BE2C (cell line): ENCODE results near the gene SLC35F3.
"Not testable (repeated sequence)": the region's sequence is repeated elsewhere in the genome, so short reads cannot be mapped to it uniquely, and the experiment has no call there.

Experiments used
- DNase-seq: peaks from one replicate; pipeline ENCODE4 v3.0.0-alpha.2; 2020
- H3K27me3 ChIP-seq: fragments of 250-450 bp; sonication (Bioruptor Pico); 2 replicates; pipeline ENCODE4 v1.5.1; 2020; ENCODE audit warnings: mild to moderate bottlenecking
- H3K36me3 ChIP-seq: fragments of 250-450 bp; sonication (Bioruptor Pico); 2 replicates; pipeline ENCODE4 v1.5.1; 2020; ENCODE audit warnings: mild to moderate bottlenecking
- H3K4me1 ChIP-seq: fragments of 250-450 bp; sonication (Bioruptor Pico); 2 replicates; pipeline ENCODE4 v1.5.1; 2020
- H3K4me3 ChIP-seq: 2 replicates; pipeline ENCODE4 v1.5.1; 2011; ENCODE audit warnings: low read depth, low read length
- H3K9me3 ChIP-seq: fragments of 250-450 bp; sonication (Bioruptor Pico); 2 replicates; pipeline ENCODE4 v1.5.1; 2020
- TF ChIP-seq, protein P1 (sequence below): IDR thresholded peaks from 2 replicates; pipeline ENCODE4 v1.5.1; 2012; ENCODE audit warnings: mild to moderate bottlenecking, low read depth, low read length

SLC35F3 gene

DNA sequence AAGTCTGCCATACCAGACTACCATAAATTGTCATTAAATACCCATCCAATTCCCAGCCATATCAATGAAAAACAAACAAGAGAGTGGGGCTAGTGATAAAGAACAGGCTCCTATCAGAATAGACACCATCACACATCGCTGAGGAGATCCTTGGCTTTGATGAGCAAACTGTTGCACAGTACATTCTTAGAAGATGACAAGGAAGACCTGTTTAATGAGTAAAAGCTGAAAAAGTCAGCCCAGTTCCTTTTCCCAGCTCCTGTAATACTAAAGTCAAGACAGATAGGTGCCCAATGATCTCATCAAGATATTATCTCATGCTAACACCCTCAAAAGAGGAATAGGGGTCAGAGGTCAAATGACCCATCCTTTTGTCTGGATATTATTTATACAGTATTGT is 304.3 kb downstream of the SLC35F3 start:
- H3K4me1 ChIP-seq, result no peaks in the 10 kb centered on the region
- no peaks in the 10 kb centered on the region for H3K36me3 ChIP-seq
- H3K4me3 ChIP-seq, result no peak overlapping the region
- TF ChIP-seq, protein P1, sequence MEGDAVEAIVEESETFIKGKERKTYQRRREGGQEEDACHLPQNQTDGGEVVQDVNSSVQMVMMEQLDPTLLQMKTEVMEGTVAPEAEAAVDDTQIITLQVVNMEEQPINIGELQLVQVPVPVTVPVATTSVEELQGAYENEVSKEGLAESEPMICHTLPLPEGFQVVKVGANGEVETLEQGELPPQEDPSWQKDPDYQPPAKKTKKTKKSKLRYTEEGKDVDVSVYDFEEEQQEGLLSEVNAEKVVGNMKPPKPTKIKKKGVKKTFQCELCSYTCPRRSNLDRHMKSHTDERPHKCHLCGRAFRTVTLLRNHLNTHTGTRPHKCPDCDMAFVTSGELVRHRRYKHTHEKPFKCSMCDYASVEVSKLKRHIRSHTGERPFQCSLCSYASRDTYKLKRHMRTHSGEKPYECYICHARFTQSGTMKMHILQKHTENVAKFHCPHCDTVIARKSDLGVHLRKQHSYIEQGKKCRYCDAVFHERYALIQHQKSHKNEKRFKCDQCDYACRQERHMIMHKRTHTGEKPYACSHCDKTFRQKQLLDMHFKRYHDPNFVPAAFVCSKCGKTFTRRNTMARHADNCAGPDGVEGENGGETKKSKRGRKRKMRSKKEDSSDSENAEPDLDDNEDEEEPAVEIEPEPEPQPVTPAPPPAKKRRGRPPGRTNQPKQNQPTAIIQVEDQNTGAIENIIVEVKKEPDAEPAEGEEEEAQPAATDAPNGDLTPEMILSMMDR, result no peak
- no peaks in the 10 kb centered on the region for H3K9me3 ChIP-seq
- peaks cover 10% of the 10 kb centered on the region for H3K27me3 ChIP-seq
- DNase-seq, result no peak

GRCh38 chr1:234210429-234210828 is 306.0 kb downstream of the SLC35F3 start:
- H3K4me3 ChIP-seq, H3K4me1 ChIP-seq, H3K9me3 ChIP-seq, H3K36me3 ChIP-seq, DNase-seq: not testable (repeated sequence)
- H3K27me3 ChIP-seq, result peaks cover 26% of the 10 kb centered on the region

GRCh38 chr1:234211855-234212254 is 307.4 kb downstream of the SLC35F3 start:
- H3K27me3 ChIP-seq, result peaks cover 38% of the 10 kb centered on the region
- not testable (repeated sequence) for H3K4me3 ChIP-seq, H3K9me3 ChIP-seq, H3K36me3 ChIP-seq, H3K4me1 ChIP-seq, DNase-seq

DNA sequence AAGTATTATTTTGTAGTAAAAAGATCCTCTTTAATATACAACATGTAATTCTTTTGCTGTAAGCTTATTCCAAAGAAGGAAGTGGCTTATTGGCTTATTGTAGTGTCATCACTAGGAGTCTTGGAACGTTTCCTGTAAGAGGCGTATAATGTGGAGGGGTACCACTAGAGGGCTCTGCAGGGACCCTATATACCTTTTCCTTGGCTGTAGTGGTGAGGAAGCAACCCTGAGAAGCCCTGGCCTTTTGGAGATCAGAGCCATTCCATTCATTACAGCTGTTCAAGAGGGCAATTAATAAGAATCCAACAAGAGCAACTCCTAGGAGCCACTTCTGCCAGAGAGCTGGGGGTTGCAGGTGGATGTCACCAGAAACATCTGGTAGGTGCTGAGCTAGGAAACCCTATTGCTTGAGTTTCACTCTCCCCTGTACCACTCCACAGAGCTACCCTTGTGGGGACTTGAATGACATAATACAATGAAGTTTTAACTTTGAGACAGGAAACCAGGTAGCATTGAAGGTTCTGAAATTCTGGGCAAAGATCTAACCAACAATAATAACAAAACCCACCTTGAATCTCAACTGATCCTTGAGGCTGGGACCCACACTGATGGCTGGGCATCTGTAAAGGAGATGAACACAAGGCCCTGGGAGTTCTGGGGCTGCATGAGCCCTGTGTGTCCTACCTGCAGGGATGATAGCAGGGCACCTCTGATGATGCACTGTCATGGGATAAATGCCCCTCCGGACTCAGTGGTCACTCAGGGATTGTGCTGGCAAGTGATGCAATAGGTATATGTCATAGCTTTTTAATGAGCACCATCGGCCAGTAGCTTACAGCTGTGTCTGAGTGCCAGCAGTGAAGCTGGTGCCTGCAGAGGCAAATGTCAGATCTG is 308.5 kb downstream of the SLC35F3 start:
- TF ChIP-seq, protein P1, result peak; percentile 85
- Histone ChIP-seq H3K36me3 (no peaks in the 10 kb centered on the region), H3K27me3 (peaks cover 38% of the 10 kb centered on the region), H3K9me3 (no peaks in the 10 kb centered on the region), H3K4me3 (no peak overlapping the region), H3K4me1 (no peaks in the 10 kb centered on the region)
- peak; percentile 35 for DNase-seq

- TF ChIP-seq, protein P1, result no peak
- H3K27me3 ChIP-seq, result peaks cover 38% of the 10 kb centered on the region
- no peaks in the 10 kb centered on the region for H3K36me3 ChIP-seq
- H3K4me3 ChIP-seq, result no peak overlapping the region
- no peak for DNase-seq
- no peaks in the 10 kb centered on the region for H3K4me1 ChIP-seq
- H3K9me3 ChIP-seq, result no peaks in the 10 kb centered on the region
These were observed 309.2 kb downstream of the SLC35F3 start for GRCh38 chr1:234213658-234214128.

DNA sequence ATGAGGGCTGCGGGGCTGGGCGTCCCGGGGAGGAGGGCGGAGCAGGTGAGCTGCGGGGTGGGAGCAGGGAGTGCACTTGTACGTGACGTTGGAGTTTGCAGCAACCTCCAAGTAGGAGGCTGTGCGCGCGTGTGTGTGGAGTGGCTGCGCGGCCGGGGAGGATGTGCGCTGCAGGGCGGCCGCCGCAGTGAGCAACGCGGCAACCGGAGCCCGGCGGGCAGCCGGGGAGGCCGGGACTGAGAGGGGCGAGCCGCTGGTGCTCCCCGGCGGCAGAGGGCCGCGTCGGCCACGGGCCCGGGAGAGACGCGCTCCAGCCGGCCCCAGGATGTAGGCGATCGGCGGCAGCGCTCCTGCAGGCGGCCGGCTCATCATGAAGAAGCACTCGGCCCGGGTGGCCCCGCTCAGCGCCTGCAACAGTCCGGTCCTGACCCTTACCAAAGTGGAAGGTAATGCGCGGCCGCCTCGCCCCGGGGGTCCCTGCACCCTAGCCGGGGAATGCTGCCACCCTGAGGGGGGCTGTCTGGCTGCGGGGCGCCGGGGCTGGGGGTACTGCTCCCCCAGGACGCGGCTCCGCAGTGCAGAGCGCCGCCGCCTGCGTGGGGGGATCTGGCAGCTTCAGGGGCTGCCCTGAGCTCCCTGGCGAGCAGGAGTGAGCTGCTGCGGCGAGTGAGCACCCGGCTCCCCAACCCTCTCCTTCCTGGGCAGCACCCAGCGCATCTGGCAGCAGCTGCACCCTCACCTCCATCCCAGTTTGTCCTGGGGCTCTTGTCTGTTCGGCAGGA is 309.8 kb downstream of the SLC35F3 start:
- Histone ChIP-seq H3K27me3 (peaks cover 38% of the 10 kb centered on the region), H3K4me1 (no peaks in the 10 kb centered on the region), H3K4me3 (no peak overlapping the region), H3K36me3 (no peaks in the 10 kb centered on the region), H3K9me3 (no peaks in the 10 kb centered on the region)
- no peak for DNase-seq
- TF ChIP-seq, protein P1, result no peak
